ENCODE data around the gene TBC1D22B. TPM values are rescaled to one million over a fixed set of nuclear protein-coding genes. Genes with fewer than 3 reads are reported as not detected.

TBC1D22B gene
- total RNA-seq, 6 experiments from 2014 or later: 1.3 to 4.0 (median 2.8) TPM

DNA sequence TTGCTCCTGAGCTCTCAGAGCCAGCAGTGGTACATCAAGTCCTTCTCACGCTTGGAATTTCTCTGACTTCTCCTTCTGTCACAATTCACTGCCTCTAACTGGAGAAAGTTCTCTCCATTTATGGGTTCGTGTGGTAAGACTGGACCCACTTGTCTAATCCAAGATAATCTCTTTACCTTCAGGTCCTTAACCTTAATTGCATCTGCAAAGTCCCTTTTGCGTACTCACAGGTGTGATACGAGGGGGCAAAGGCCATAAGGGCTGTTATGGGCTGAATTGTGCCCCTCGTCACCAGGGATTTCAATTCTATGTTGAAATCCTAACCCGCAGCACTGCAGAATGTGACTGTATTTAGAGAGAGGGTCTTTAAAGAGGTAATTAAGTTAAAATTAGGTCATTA lies 27.5 kb upstream of the TBC1D22B start:
- intact Hi-C loops (cut with DNase I): no loop called here
- Histone ChIP-seq H3K9me3 (no peaks in the 10 kb centered on the region), H3K36me3 (no peaks in the 10 kb centered on the region), H3K27me3 (no peaks in the 10 kb centered on the region), H3K4me3 (no peak overlapping the region), H3K27ac (no peak overlapping the region), H3K4me1 (no peaks in the 10 kb centered on the region)
- WGBS (ENCODE audit: insufficient coverage, low coverage, low lambda C conversion rate, missing lambda C conversion rate): 70% methylated on average over 6 of the region's 6 CpGs
- ATAC-seq (no peak), DNase-seq (no peak)
- no peak for TF ChIP-seq POLR2A (IDR thresholded peaks at IDR 0.05)
- TF ChIP-seq, protein P1, sequence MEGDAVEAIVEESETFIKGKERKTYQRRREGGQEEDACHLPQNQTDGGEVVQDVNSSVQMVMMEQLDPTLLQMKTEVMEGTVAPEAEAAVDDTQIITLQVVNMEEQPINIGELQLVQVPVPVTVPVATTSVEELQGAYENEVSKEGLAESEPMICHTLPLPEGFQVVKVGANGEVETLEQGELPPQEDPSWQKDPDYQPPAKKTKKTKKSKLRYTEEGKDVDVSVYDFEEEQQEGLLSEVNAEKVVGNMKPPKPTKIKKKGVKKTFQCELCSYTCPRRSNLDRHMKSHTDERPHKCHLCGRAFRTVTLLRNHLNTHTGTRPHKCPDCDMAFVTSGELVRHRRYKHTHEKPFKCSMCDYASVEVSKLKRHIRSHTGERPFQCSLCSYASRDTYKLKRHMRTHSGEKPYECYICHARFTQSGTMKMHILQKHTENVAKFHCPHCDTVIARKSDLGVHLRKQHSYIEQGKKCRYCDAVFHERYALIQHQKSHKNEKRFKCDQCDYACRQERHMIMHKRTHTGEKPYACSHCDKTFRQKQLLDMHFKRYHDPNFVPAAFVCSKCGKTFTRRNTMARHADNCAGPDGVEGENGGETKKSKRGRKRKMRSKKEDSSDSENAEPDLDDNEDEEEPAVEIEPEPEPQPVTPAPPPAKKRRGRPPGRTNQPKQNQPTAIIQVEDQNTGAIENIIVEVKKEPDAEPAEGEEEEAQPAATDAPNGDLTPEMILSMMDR (IDR thresholded peaks at IDR 0.05): no peak

DNA sequence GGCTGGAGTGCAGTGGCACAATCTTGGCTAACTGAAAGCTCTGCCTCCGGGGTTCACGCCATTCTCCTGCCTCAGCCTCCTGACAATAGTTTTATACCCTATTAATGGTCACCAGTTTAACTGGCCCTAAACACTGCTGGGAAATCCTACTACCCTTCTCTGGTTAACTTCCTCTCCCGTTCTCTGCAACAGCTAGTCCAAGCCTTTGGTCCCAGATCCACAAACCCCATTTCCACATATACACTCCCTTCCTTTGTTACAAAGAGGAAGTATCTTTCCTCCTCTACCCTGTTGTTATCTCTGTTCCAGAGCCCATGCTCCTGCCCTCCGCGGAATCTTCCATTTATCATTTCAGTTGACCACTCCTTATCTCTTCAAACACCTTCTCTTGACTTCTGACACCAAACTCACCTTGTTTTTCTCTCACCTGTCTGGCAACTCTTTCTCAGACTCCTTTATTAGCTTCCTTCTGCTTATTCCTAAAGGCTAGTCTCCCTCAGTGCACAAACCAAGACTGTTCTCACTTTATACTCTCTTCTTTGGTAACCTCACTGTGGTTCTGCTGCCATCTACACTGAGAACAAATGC lies 25.0 kb upstream of the TBC1D22B start:
- ATAC-seq: no peak

DNA sequence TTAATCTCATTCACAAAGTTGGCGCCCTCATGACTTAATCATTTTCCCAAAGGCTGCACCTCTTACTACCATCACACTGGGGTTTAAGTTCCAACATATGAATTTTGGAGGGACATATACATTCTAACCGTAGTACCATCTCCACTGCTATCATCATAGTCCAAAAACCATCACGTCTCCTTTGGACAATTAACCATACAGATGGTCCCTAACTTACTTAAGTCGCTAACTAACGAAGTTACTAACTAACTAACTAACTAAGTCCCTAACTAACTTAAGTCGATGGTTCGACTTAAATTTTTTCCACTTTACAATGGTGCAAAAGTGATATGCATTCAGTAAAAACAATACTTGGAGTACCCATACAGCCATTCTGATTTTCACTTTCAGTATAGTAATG lies 24.0 kb upstream of the TBC1D22B start:
- no peak for TF ChIP-seq POLR2A (IDR thresholded peaks at IDR 0.05)
- TF ChIP-seq, protein P1 (IDR thresholded peaks at IDR 0.05): no peak
- no peaks in the 10 kb centered on the region for H3K9me3 ChIP-seq
- ATAC-seq: no peak
- no peaks in the 10 kb centered on the region for H3K4me1 ChIP-seq
- no peaks in the 10 kb centered on the region for H3K27me3 ChIP-seq
- 75% methylated on average over 7 of the region's 7 CpGs for WGBS (ENCODE audit: insufficient coverage, low coverage, low lambda C conversion rate, missing lambda C conversion rate)
- intact Hi-C loops (cut with DNase I): no loop called here
- H3K4me3 ChIP-seq: no peak overlapping the region
- no peaks in the 10 kb centered on the region for H3K36me3 ChIP-seq
- no peak for DNase-seq
- H3K27ac ChIP-seq: no peak overlapping the region

More for the DNA sequence above, 25.0 kb upstream of the TBC1D22B start:
- intact Hi-C loops (cut with DNase I): no loop called here
- no peak overlapping the region for H3K27ac ChIP-seq
- H3K36me3 ChIP-seq: no peaks in the 10 kb centered on the region
- no peaks in the 10 kb centered on the region for H3K4me1 ChIP-seq
- TF ChIP-seq POLR2A (IDR thresholded peaks at IDR 0.05): no peak
- TF ChIP-seq, protein P1 (IDR thresholded peaks at IDR 0.05): no peak
- 73% methylated on average over 5 of the region's 5 CpGs for WGBS (ENCODE audit: insufficient coverage, low coverage, low lambda C conversion rate, missing lambda C conversion rate)
- H3K27me3 ChIP-seq: no peaks in the 10 kb centered on the region
- no peaks in the 10 kb centered on the region for H3K9me3 ChIP-seq
- no peak overlapping the region for H3K4me3 ChIP-seq
- no peak for DNase-seq

DNA sequence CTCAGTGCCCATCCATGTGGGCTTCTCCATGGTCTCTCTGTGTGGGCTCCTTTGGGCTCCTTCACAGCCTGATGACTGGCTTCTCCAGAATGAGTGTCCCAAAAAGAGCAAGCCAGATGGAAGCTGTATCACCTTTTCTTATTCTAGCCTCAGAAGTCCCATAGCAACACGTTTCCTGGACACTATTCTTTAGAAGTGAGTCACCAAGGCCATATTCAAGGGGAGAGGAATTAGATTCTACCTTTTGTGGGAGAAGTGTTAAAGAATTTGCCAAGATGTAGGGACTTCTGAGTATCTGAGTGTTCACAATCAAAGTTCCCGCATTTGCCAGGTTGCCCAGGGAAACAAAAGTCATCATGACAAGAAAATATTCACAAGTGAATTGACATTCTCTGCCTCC lies 20.7 kb upstream of the TBC1D22B start:
- ATAC-seq (no peak), DNase-seq (no peak)
- no peaks in the 10 kb centered on the region for H3K27me3 ChIP-seq
- H3K4me1 ChIP-seq: peaks cover 0 to 8% (median 0%) of the 10 kb centered on the region in 4 donors
- H3K36me3 ChIP-seq: no peaks in the 10 kb centered on the region
- no peak for TF ChIP-seq POLR2A (IDR thresholded peaks at IDR 0.05)
- TF ChIP-seq, protein P1 (IDR thresholded peaks at IDR 0.05): no peak
- H3K4me3 ChIP-seq: no peak overlapping the region
- intact Hi-C loops (cut with DNase I): no loop called here
- H3K9me3 ChIP-seq: no peaks in the 10 kb centered on the region
- 94% methylated on average over 2 of the region's 2 CpGs for WGBS (ENCODE audit: insufficient coverage, low coverage, low lambda C conversion rate, missing lambda C conversion rate)
- H3K27ac ChIP-seq: no peak overlapping the region

DNA sequence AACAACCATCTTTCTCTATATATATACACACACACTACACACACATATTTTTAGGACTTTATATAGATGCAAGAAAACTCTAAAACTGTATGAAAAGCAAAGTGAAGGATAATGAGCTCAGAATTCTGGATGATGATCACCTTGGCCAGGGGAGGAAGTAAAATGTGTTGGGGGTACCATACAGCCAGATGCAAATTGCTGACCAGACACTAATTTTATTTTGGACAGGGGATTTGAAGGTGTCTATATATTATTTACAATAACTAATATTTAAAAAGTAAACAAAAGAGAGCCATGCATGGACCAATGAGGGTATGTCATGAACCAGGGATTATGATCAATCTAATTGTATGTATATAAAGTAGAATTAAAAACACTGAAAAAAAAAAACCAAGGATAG lies 19.8 kb upstream of the TBC1D22B start:
- Histone ChIP-seq H3K4me3 (no peak overlapping the region), H3K36me3 (no peaks in the 10 kb centered on the region), H3K9me3 (no peaks in the 10 kb centered on the region), H3K27me3 (no peaks in the 10 kb centered on the region), H3K4me1 (peaks cover 0 to 8% (median 0%) of the 10 kb centered on the region in 4 donors), H3K27ac (no peak overlapping the region)
- intact Hi-C loops (cut with DNase I): no loop called here
- DNase-seq: no peak
- ATAC-seq: no peak
- no peak for TF ChIP-seq POLR2A (IDR thresholded peaks at IDR 0.05)
- TF ChIP-seq, protein P1 (IDR thresholded peaks at IDR 0.05): no peak
